IMR-90 (cell line): ENCODE results near the gene TRMT2A. TPM values are rescaled to one million over a fixed set of nuclear protein-coding genes. Genes with fewer than 3 reads are reported as not detected.

ENCODE experiments used
- ATAC-seq: fragments of 200-7000 bp; cut with Tn5 transposase; 2 replicates; pipeline ENCODE4 v1.9.1; 2020; ENCODE audit warnings: low read depth, mild to moderate bottlenecking, moderate library complexity
- BruUV-seq: library from RNA; stranded (reverse); fragments of 400-500 nt; replicated peaks from 2 replicates; lab custom pipeline; 2021; lab: Mats Ljungman, UMichigan
- CTCF ChIA-PET: fragments of 300-600 bp; formaldehyde crosslinking; extraction: SDS; loops from one replicate; lab custom pipeline; 2021; ENCODE audit warnings: antibody characterized with exemption; lab: Yijun Ruan, JAX
- POLR2A ChIA-PET: fragments of 300-600 bp; sonication (Branson Sonifier 250); formaldehyde crosslinking; loops from one replicate; lab custom pipeline; 2022; ENCODE audit warnings: antibody characterized with exemption; ENCODE audit not compliant: unreplicated experiment; lab: Charles Lee
- DNase-seq: peaks from one replicate; pipeline ENCODE4 v3.0.0; 2013
- H2AFZ ChIP-seq: replicated peaks from 2 replicates; pipeline ENCODE3; 2013; ENCODE audit warnings: low read length, mild to moderate bottlenecking; ENCODE audit not compliant: poor library complexity
- H2AK5ac ChIP-seq: 2 replicates; pipeline ENCODE4 v1.6.1; 2013; ENCODE audit warnings: low read depth, low read length, inconsistent platforms
- H2AK9ac ChIP-seq: replicated peaks from 2 replicates; pipeline ENCODE3; 2013; ENCODE audit warnings: mild to moderate bottlenecking, low read depth, low read length, moderate library complexity; ENCODE audit not compliant: poor library complexity
- H2BK120ac ChIP-seq: 2 replicates; pipeline ENCODE4 v1.6.1; 2013; ENCODE audit warnings: low read depth, low read length, inconsistent platforms
- H2BK15ac ChIP-seq: 3 replicates; pipeline ENCODE4 v1.6.1; 2013; ENCODE audit warnings: low read depth, low read length, inconsistent platforms
- H2BK20ac ChIP-seq: 2 replicates; pipeline ENCODE4 v1.6.1; 2013; ENCODE audit warnings: low read depth, mild to moderate bottlenecking, inconsistent platforms, low read length, moderate library complexity
- H2BK5ac ChIP-seq: 2 replicates; pipeline ENCODE4 v1.6.1; 2013; ENCODE audit warnings: mild to moderate bottlenecking, low read depth, low read length, inconsistent platforms; ENCODE audit not compliant: poor library complexity, severe bottlenecking
- H3K14ac ChIP-seq: replicated peaks from 2 replicates; pipeline ENCODE4 v1.6.1; 2013; ENCODE audit warnings: low read depth, low read length, inconsistent platforms
- H3K18ac ChIP-seq: 2 replicates; pipeline ENCODE4 v1.6.1; 2013; ENCODE audit warnings: low read depth, low read length, control low read depth
- H3K23ac ChIP-seq: 2 replicates; pipeline ENCODE4 v1.6.1; 2013; ENCODE audit warnings: low read depth, low read length, inconsistent platforms
- H3K27ac ChIP-seq: 2 replicates; pipeline ENCODE4 v1.5.1; 2013; ENCODE audit warnings: mild to moderate bottlenecking, control low read depth, low read length; ENCODE audit not compliant: insufficient read depth
- H3K27me3 ChIP-seq: 2 replicates; pipeline ENCODE4 v1.6.1; 2013; ENCODE audit warnings: low read length; ENCODE audit not compliant: control insufficient read depth, insufficient read depth
- H3K36me3 ChIP-seq: 2 replicates; pipeline ENCODE4 v1.6.1; 2013; ENCODE audit warnings: low read length, mixed read lengths; ENCODE audit not compliant: control insufficient read depth, insufficient read depth
- H3K4ac ChIP-seq: 2 replicates; pipeline ENCODE4 v1.6.1; 2013; ENCODE audit warnings: low read depth, low read length, inconsistent platforms
- H3K4me1 ChIP-seq: 2 replicates; pipeline ENCODE4 v1.6.1; 2013; ENCODE audit warnings: low read length, mixed read lengths; ENCODE audit not compliant: control insufficient read depth, insufficient read depth
- H3K4me2 ChIP-seq: 2 replicates; pipeline ENCODE4 v1.6.1; 2013; ENCODE audit warnings: low read depth, mild to moderate bottlenecking, control low read depth, low read length, moderate library complexity
- H3K4me3 ChIP-seq: 2 replicates; pipeline ENCODE4 v1.5.1; 2013; ENCODE audit warnings: low read depth, mild to moderate bottlenecking, control low read depth, low read length, moderate library complexity; ENCODE audit not compliant: insufficient read depth
- H3K56ac ChIP-seq: 2 replicates; pipeline ENCODE4 v1.6.1; 2013; ENCODE audit warnings: low read length, inconsistent platforms; ENCODE audit not compliant: insufficient read depth; ENCODE audit errors: extremely low read depth
- H3K79me1 ChIP-seq, 2 experiments: 2 replicates each; pipeline ENCODE4 v1.6.1; 2013; ENCODE audit warnings: low read length in 2 of 2, inconsistent platforms in 1 of 2, low read depth in 1 of 2
- H3K9ac ChIP-seq: 2 replicates; pipeline ENCODE4 v1.6.1; 2013; ENCODE audit warnings: low read depth, low read length, control low read depth
- H3K9me1 ChIP-seq: 2 replicates; pipeline ENCODE4 v1.6.1; 2013; ENCODE audit warnings: low read length, inconsistent platforms; ENCODE audit not compliant: insufficient read depth
- H3K9me3 ChIP-seq: 2 replicates; pipeline ENCODE4 v1.6.1; 2013; ENCODE audit warnings: low read length; ENCODE audit not compliant: control insufficient read depth, insufficient read depth
- H4K20me1 ChIP-seq: 2 replicates; pipeline ENCODE4 v1.6.1; 2013; ENCODE audit warnings: low read length, inconsistent platforms; ENCODE audit not compliant: insufficient read depth
- H4K5ac ChIP-seq: 2 replicates; pipeline ENCODE4 v1.6.1; 2013; ENCODE audit warnings: mild to moderate bottlenecking, low read depth, low read length, control low read depth
- H4K8ac ChIP-seq, 2 experiments: 2 replicates each; pipeline ENCODE4 v1.6.1; 2013; ENCODE audit warnings: low read depth in 2 of 2, low read length in 2 of 2, control low read depth in 1 of 2, inconsistent platforms in 1 of 2
- H4K91ac ChIP-seq: 2 replicates; pipeline ENCODE4 v1.6.1; 2013; ENCODE audit warnings: low read depth, low read length, inconsistent platforms; ENCODE audit not compliant: insufficient read depth
- CEBPB ChIP-seq: IDR thresholded peaks from 2 replicates; pipeline ENCODE4 v1.6.1; 2012; ENCODE audit warnings: low read depth, low read length, improper control_type of control experiment
- NFE2L2 ChIP-seq: fragments of 150-350 bp; IDR thresholded peaks from 2 replicates; pipeline ENCODE4 v1.6.1; 2016; ENCODE audit warnings: low read depth, mild to moderate bottlenecking, low read length
- RAD21 ChIP-seq: IDR thresholded peaks from 2 replicates; pipeline ENCODE4 v1.6.1; 2012; ENCODE audit warnings: low read length, improper control_type of control experiment
- RCOR1 ChIP-seq: IDR thresholded peaks from 2 replicates; pipeline ENCODE4 v1.6.1; 2012; ENCODE audit warnings: mild to moderate bottlenecking, low read length, improper control_type of control experiment; ENCODE audit not compliant: insufficient replicate concordance
- RFX5 ChIP-seq: IDR thresholded peaks from 2 replicates; pipeline ENCODE4 v1.8.0; 2012; ENCODE audit warnings: low read depth, mild to moderate bottlenecking, low read length, moderate library complexity
- SMC3 ChIP-seq: fragments of 150-350 bp; IDR thresholded peaks from 2 replicates; pipeline ENCODE4 v1.6.1; 2016; ENCODE audit warnings: low read depth, mild to moderate bottlenecking, antibody characterized with exemption, low read length, moderate library complexity
- WGBS, 2 experiments: methylation state at CpG; one replicate each; pipeline versions ENCODE4 v1.1.5 to v1.1.7; 2013; ENCODE audit warnings: missing lambda C conversion rate in 2 of 2; ENCODE audit not compliant: insufficient read length in 1 of 2; ENCODE audit errors: extremely low coverage in 2 of 2; 5-methylcytosine and 5-hydroxymethylcytosine counted together
- dilution Hi-C: fragments of 300-500 bp; cut with HindIII; formaldehyde crosslinking; loops from one replicate; pipeline ENCODE4 v1.14.3; 2018; ENCODE audit warnings: low sequenced_read_pairs; ENCODE audit not compliant: unreplicated experiment
- in situ Hi-C: fragments of 300-500 bp; cut with MboI; formaldehyde crosslinking; loops from 3 replicates; pipeline ENCODE4 v1.14.3; 2019; ENCODE audit warnings: low sequenced_read_pairs, inconsistent platforms, mixed read lengths
- intact Hi-C: fragments of 100-400 bp; cut with micrococcal nuclease; formaldehyde crosslinking; loops from 2 replicates; pipeline ENCODE4 v1.10.0; 2022
- polyA plus RNA-seq, 3 experiments: library from polyadenylated mRNA; depleted of rRNA; stranded (reverse); fragments of >200 nt; gene quantifications; 2 replicates each; pipeline ENCODE4 v1.2.3, GENCODE V29; 2012; ENCODE audit warnings: low replicate concordance in 1 of 3
- total RNA-seq: library from RNA; depleted of rRNA; stranded (reverse); fragments of >200 nt; gene quantifications from 2 replicates; pipeline ENCODE4 v1.2.3, GENCODE V29; 2012
- TF ChIP-seq, protein P1 (sequence below): fragments of 150-350 bp; IDR thresholded peaks from 2 replicates; pipeline ENCODE4 v1.6.1; 2016; ENCODE audit warnings: low read depth, mild to moderate bottlenecking, low read length, moderate library complexity, borderline replicate concordance

Gene TRMT2A
- total and polyA plus RNA-seq, 2 of the 4 experiments (the other 2 are of a cell fraction) = 22.0 to 39.1 TPM

DNA sequence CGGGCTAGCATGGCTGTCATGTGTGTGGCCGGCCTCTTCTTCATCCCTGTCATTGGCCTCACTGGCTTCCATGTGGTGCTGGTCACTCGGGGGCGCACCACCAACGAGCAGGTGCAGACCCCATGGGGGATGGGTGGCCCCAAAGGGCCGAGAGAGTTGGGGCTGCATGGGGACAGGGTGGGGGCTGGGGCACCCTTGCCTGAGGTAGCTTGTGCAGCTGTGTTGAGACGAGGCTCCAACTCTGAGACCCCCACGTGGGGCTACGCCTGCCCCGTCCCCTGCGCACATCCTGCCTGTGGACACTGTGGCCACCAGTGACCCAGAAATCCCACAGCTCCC is 23.1 kb upstream of the TRMT2A start:
- Histone ChIP-seq H3K14ac (no peak overlapping the region), H3K9me1 (peaks cover 18% of the 10 kb centered on the region), H3K4me1 (peaks cover 22% of the 10 kb centered on the region), H3K4me2 (no peak overlapping the region), H4K91ac (no peak overlapping the region), H3K9me3 (no peaks in the 10 kb centered on the region), H2BK120ac (no peak overlapping the region), H3K79me1 (peaks cover 16 to 77% of the 10 kb centered on the region in 2 experiments; a peak in 3 of 4 replicates), H3K27me3 (no peaks in the 10 kb centered on the region), H3K56ac (no peak overlapping the region), H3K18ac (no peak overlapping the region), H4K8ac (no peak overlapping the region), H2BK15ac (no peak overlapping the region), H2AFZ (no peak overlapping the region), H3K27ac (no peak overlapping the region), H2AK5ac (no peak overlapping the region), H3K36me3 (peaks cover 16% of the 10 kb centered on the region), H2BK20ac (no peak overlapping the region), H2AK9ac (no peak overlapping the region), H4K20me1 (peaks cover 60% of the 10 kb centered on the region), H3K4me3 (no peak overlapping the region), H3K9ac (no peak overlapping the region), H3K23ac (no peak overlapping the region), H4K5ac (no peak overlapping the region), H2BK5ac (no peak overlapping the region), H3K4ac (no peak overlapping the region)
- in situ Hi-C loops (no loop called here), intact Hi-C loops (no loop called here), dilution Hi-C loops (no loop called here)
- WGBS, 2 experiments = 93% methylated on average over 10 of the region's 11 CpGs; no CpG with 5 or more reads in 1 of the 2 experiments
- TF ChIP-seq, protein P1, sequence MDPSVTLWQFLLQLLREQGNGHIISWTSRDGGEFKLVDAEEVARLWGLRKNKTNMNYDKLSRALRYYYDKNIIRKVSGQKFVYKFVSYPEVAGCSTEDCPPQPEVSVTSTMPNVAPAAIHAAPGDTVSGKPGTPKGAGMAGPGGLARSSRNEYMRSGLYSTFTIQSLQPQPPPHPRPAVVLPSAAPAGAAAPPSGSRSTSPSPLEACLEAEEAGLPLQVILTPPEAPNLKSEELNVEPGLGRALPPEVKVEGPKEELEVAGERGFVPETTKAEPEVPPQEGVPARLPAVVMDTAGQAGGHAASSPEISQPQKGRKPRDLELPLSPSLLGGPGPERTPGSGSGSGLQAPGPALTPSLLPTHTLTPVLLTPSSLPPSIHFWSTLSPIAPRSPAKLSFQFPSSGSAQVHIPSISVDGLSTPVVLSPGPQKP = no peak
- TF ChIP-seq SMC3 (no peak), RAD21 (no peak), RFX5 (no peak), RCOR1 (no peak), NFE2L2 (no peak), CEBPB (no peak)
- DNase-seq (no peak), ATAC-seq (no peak)
- POLR2A ChIA-PET = no interaction called here
- CTCF ChIA-PET = no interaction called here
- BruUV-seq = no TSS peak
